DOHH2 (cell line): ENCODE results near the gene TFF1.

Experiments used
- H3F3A ChIP-seq: fragments of 200-600 bp; sonication (generic), shearing (Covaris generic); 2 replicates; pipeline ENCODE4 v1.6.0; 2016; ENCODE audit warnings: antibody characterized with exemption, mild to moderate bottlenecking; ENCODE audit not compliant: control insufficient read depth, insufficient read depth
- H3K27ac ChIP-seq: fragments of 200-600 bp; sonication (generic); 2 replicates; pipeline ENCODE4 v1.5.1; 2014; ENCODE audit warnings: low read depth, mild to moderate bottlenecking, low read length, moderate library complexity
- H3K27me3 ChIP-seq: fragments of 200-600 bp; sonication (generic); 2 replicates; pipeline ENCODE4 v1.6.1; 2014; ENCODE audit warnings: mild to moderate bottlenecking, low read length, mixed read lengths; ENCODE audit not compliant: control insufficient read depth
- H3K36me3 ChIP-seq: fragments of 200-600 bp; sonication (generic); 2 replicates; pipeline ENCODE4 v1.6.1; 2014; ENCODE audit warnings: mild to moderate bottlenecking, low read length, moderate library complexity, mixed read lengths; ENCODE audit not compliant: control insufficient read depth
- H3K4me1 ChIP-seq: fragments of 200-600 bp; sonication (generic); 2 replicates; pipeline ENCODE4 v1.6.1; 2014; ENCODE audit warnings: mild to moderate bottlenecking, low read length, mixed read lengths; ENCODE audit not compliant: control insufficient read depth
- H3K4me2 ChIP-seq: fragments of 200-600 bp; sonication (generic); 2 replicates; pipeline ENCODE4 v1.6.0; 2014; ENCODE audit warnings: mild to moderate bottlenecking, low read length, moderate library complexity
- H3K4me3 ChIP-seq: fragments of 200-600 bp; sonication (generic); 2 replicates; pipeline ENCODE4 v1.5.1; 2014; ENCODE audit warnings: mild to moderate bottlenecking, low read length, mixed read lengths
- H3K79me2 ChIP-seq: fragments of 200-600 bp; sonication (generic); 2 replicates; pipeline ENCODE4 v1.6.1; 2014; ENCODE audit warnings: mild to moderate bottlenecking, low read length, mixed read lengths; ENCODE audit not compliant: control insufficient read depth
- H3K9me2 ChIP-seq: fragments of 200-600 bp; sonication (generic); replicated peaks from 2 replicates; pipeline ENCODE4 v1.6.1; 2014; ENCODE audit warnings: mild to moderate bottlenecking, low read length, mixed read lengths; ENCODE audit not compliant: control insufficient read depth
- H3K9me3 ChIP-seq: fragments of 200-600 bp; sonication (generic); 2 replicates; pipeline ENCODE4 v1.6.1; 2014; ENCODE audit warnings: antibody characterized with exemption, low read length, mixed read lengths; ENCODE audit not compliant: control insufficient read depth, insufficient read depth
- H4K20me1 ChIP-seq: fragments of 200-600 bp; sonication (generic); 2 replicates; pipeline ENCODE4 v1.6.0; 2014; ENCODE audit warnings: low read depth, mild to moderate bottlenecking, antibody characterized with exemption, low read length, moderate library complexity; ENCODE audit not compliant: control insufficient read depth, insufficient read depth
- EZH2phosphoT487 ChIP-seq: fragments of 200-600 bp; sonication (generic); IDR thresholded peaks from 2 replicates; pipeline ENCODE4 v1.6.1; 2017; ENCODE audit warnings: borderline replicate concordance, mild to moderate bottlenecking, antibody characterized with exemption, low read length, moderate library complexity, mixed read lengths
- TF ChIP-seq, protein P1 (sequence below): fragments of 200-600 bp; sonication (generic); IDR thresholded peaks from one replicate; pipeline ENCODE4 v1.5.1; 2014; ENCODE audit warnings: antibody characterized with exemption, mild to moderate bottlenecking, low read depth, low read length; ENCODE audit not compliant: poor library complexity, severe bottlenecking

The TFF1 gene

DNA sequence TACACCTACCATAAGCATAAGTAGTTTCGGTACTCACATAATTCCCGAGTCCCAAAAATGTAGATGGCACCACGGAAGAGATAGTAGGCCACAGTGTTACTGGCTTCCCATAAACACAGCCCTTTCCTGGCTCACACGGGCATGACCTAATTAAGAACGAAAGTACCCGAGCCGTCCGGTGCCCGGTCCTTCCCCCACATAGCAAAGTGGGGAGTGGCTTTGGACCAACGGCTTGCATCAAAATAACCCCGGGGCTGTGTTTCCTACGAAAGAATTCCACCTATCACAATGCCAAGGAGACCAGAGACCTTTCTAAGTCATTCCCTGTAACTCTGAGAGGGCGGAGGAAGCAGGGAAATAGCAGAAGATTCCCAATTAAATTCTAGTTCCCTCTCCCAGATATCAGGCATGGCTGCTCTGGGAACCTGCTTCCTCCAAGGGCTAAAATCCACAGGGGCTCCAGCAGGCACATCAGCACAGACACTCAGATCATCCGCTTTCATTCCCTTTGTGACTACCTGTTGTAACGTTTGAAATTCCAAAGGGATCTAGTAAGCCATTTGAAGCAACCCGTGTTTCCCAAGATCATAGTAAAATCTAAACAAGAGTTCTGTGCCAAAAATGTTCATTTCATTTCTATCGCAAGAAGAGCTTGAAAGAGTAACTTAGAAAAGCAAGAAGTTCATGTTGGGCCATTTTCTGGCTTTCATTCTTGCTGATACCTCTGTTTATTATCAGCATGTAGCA lies 29.7 kb upstream of the TFF1 start, which contains the start of gene TMPRSS3:
TSS of gene TMPRSS3 (minus strand) at position 148 of the 747 bp plus-strand sequence. CDS start 635 bp downstream, outside the sequence.
- TF ChIP-seq, protein P1, sequence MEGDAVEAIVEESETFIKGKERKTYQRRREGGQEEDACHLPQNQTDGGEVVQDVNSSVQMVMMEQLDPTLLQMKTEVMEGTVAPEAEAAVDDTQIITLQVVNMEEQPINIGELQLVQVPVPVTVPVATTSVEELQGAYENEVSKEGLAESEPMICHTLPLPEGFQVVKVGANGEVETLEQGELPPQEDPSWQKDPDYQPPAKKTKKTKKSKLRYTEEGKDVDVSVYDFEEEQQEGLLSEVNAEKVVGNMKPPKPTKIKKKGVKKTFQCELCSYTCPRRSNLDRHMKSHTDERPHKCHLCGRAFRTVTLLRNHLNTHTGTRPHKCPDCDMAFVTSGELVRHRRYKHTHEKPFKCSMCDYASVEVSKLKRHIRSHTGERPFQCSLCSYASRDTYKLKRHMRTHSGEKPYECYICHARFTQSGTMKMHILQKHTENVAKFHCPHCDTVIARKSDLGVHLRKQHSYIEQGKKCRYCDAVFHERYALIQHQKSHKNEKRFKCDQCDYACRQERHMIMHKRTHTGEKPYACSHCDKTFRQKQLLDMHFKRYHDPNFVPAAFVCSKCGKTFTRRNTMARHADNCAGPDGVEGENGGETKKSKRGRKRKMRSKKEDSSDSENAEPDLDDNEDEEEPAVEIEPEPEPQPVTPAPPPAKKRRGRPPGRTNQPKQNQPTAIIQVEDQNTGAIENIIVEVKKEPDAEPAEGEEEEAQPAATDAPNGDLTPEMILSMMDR: no peak
- TF ChIP-seq EZH2phosphoT487: no peak
- H3F3A ChIP-seq: no peaks in the 10 kb centered on the region
- no peaks in the 10 kb centered on the region for H3K36me3 ChIP-seq
- no peaks in the 10 kb centered on the region for H3K79me2 ChIP-seq
- no peaks in the 10 kb centered on the region for H4K20me1 ChIP-seq
- no peak within 1 kb of the TSS for H3K4me3 ChIP-seq
- no peak within 1 kb of the TSS for H3K4me2 ChIP-seq
- peaks cover 46% of the 10 kb centered on the region for H3K27me3 ChIP-seq
- no peak within 1 kb of the TSS for H3K27ac ChIP-seq
- no peaks in the 10 kb centered on the region for H3K9me2 ChIP-seq
- H3K9me3 ChIP-seq: no peaks in the 10 kb centered on the region
- H3K4me1 ChIP-seq: peaks cover 35% of the 10 kb centered on the region

DNA sequence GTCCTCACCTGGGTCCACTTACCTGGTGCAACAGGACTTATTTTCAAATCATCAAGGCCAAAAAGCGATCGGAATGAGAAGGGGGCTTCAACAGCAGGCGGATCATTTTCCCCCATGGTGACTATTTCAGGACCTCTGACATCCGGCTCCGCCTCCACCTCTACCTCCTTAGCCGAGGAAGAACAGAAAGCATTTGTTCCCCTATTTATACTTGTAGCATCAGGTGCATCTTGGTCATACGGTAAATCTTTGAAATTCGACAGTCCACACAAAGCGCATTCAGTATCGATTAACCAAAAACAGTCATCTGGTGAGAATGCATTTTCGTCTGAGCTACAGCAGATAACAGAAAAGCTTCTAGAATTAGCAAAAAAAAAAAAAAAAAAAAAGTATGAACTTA lies 29.0 kb upstream of the TFF1 start:
- H3K4me1 ChIP-seq: peaks cover 28% of the 10 kb centered on the region
- H3K4me2 ChIP-seq: no peak overlapping the region
- no peak overlapping the region for H3K4me3 ChIP-seq
- TF ChIP-seq EZH2phosphoT487: no peak
- TF ChIP-seq, protein P1: no peak
- H3K79me2 ChIP-seq: no peaks in the 10 kb centered on the region
- H3F3A ChIP-seq: no peaks in the 10 kb centered on the region
- H3K9me2 ChIP-seq: no peaks in the 10 kb centered on the region
- H3K27me3 ChIP-seq: peaks cover 48% of the 10 kb centered on the region
- H3K9me3 ChIP-seq: no peaks in the 10 kb centered on the region
- no peaks in the 10 kb centered on the region for H4K20me1 ChIP-seq
- no peak overlapping the region for H3K27ac ChIP-seq
- no peaks in the 10 kb centered on the region for H3K36me3 ChIP-seq

DNA sequence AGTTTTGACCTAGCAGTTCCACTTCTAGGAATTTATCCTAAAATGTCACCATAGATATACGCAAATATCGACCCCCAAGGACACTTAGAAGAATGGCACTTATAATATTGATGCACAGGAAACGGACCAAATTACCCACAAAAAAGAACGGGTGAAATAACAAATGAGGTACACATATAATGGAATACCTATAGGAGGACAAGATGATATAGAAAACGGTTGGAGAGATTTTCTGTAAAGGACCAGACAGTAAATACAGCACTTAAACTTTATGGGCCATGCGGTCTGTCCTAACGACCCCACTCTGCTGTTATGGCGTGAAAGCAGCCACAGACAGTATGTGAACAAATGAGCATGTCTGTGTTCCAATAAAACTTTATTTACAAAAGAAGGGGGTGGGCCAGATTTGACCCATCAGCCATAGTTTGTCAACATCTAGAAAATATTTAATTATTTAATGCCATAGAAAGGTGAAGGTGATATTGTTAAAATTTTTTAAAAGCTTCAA lies 27.2 kb upstream of the TFF1 start:
- no peaks in the 10 kb centered on the region for H3K9me3 ChIP-seq
- peak overlapping the region; percentile 12 for H3K4me2 ChIP-seq
- no peak for TF ChIP-seq EZH2phosphoT487
- TF ChIP-seq, protein P1: no peak
- peaks cover 54% of the 10 kb centered on the region for H3K27me3 ChIP-seq
- no peak overlapping the region for H3K27ac ChIP-seq
- H3K36me3 ChIP-seq: no peaks in the 10 kb centered on the region
- H3K9me2 ChIP-seq: no peaks in the 10 kb centered on the region
- H4K20me1 ChIP-seq: no peaks in the 10 kb centered on the region
- peaks cover 26% of the 10 kb centered on the region for H3K4me1 ChIP-seq
- no peaks in the 10 kb centered on the region for H3K79me2 ChIP-seq
- H3K4me3 ChIP-seq: no peak overlapping the region
- no peaks in the 10 kb centered on the region for H3F3A ChIP-seq
